Astrocyte of the spinal cord (primary cell): ENCODE measurements around the gene C6orf118.

Experiments used
- DNase-seq: peaks from one replicate; pipeline ENCODE4 v3.0.0; 2011; ENCODE audit warnings: low read depth, low spot score
- H3K4me3 ChIP-seq: 2 replicates; pipeline ENCODE4 v1.5.1; 2011; ENCODE audit warnings: low read depth, mild to moderate bottlenecking, low read length, moderate library complexity
- CTCF ChIP-seq: IDR thresholded peaks from 2 replicates; pipeline ENCODE4 v1.5.1; 2012; ENCODE audit warnings: low read depth, mild to moderate bottlenecking, low read length, inconsistent platforms
- in situ Hi-C: cut with HindIII; loops from 2 replicates; pipeline ENCODE4 v1.10.0; 2017; ENCODE audit warnings: low sequenced_read_pairs

The C6orf118 gene

GRCh38 chr6:165308926-165309731, at the start of gene C6orf118:
Gene C6orf118, minus strand, starts transcription at chr6:165309605. Its CDS starts 19 bp downstream, at chr6:165309586.
- no peak for TF ChIP-seq CTCF
- in situ Hi-C loops: no loop called here
- DNase-seq: peak; percentile 83
- peak within 1 kb of the TSS; percentile 42 for H3K4me3 ChIP-seq

- in situ Hi-C loops: no loop called here
- no peak overlapping the region for H3K4me3 ChIP-seq
- TF ChIP-seq CTCF: no peak
- no peak for DNase-seq
These were observed 36.3 kb upstream of the C6orf118 start for GRCh38 chr6:165345700-165346099.

GRCh38 chr6:165340532-165340931, 31.1 kb upstream of the C6orf118 start:
- no peak for TF ChIP-seq CTCF
- in situ Hi-C loops: no loop called here
- no peak for DNase-seq
- no peak overlapping the region for H3K4me3 ChIP-seq

- in situ Hi-C loops: no loop called here
- no peak for DNase-seq
- H3K4me3 ChIP-seq: no peak overlapping the region
- TF ChIP-seq CTCF: no peak
These were observed 16.2 kb upstream of the C6orf118 start for GRCh38 chr6:165325609-165326008.

GRCh38 chr6:165321555-165322145, 12.2 kb upstream of the C6orf118 start:
- DNase-seq: no peak
- TF ChIP-seq CTCF: no peak
- in situ Hi-C loops: no loop called here
- H3K4me3 ChIP-seq: no peak overlapping the region

- in situ Hi-C loops: no loop called here
- no peak for DNase-seq
- TF ChIP-seq CTCF: no peak
- H3K4me3 ChIP-seq: no peak overlapping the region
These were observed 11.7 kb upstream of the C6orf118 start for GRCh38 chr6:165321150-165321549.
